Activated T-helper 2 cell treated with anti-CD3 and anti-CD28 coated beads, Interferon-gamma antibody, Interleukin-2, Interleukin-4, amounts not matched to agents 10 μg/mL and 5 μg/mL and 100 μg/mL, durations not matched to agents 14 hours and 24 hours and 36 hours (primary cell): Measurements from ENCODE around the gene MAF. TPM values are rescaled to one million over a fixed set of nuclear protein-coding genes. Genes with fewer than 3 reads are reported as not detected.

Experiments
- DNase-seq: peaks from one replicate; pipeline ENCODE4 v3.0.0; 2021; ENCODE audit warnings: low spot score
- H3K27ac Mint-ChIP-seq: one replicate; pipeline ENCODE4 v1.8.0; 2021; ENCODE audit warnings: mixed read lengths
- H3K27me3 Mint-ChIP-seq: one replicate; pipeline ENCODE4 v1.8.0; 2021; ENCODE audit warnings: low read depth, mixed read lengths
- H3K36me3 Mint-ChIP-seq: one replicate; pipeline ENCODE4 v1.8.0; 2021; ENCODE audit warnings: low read depth, mixed read lengths
- H3K4me1 Mint-ChIP-seq: one replicate; pipeline ENCODE4 v1.8.0; 2021; ENCODE audit warnings: low read depth, mixed read lengths
- H3K4me3 Mint-ChIP-seq: one replicate; pipeline ENCODE4 v1.8.0; 2021; ENCODE audit warnings: low read depth, mild to moderate bottlenecking, moderate library complexity, mixed read lengths
- H3K9me3 Mint-ChIP-seq: one replicate; pipeline ENCODE4 v1.8.0; 2021; ENCODE audit warnings: mixed read lengths
- intact Hi-C: fragments of 100-400 bp; cut with micrococcal nuclease; formaldehyde crosslinking; loops from one replicate; pipeline ENCODE4 v1.15.1; 2023
- total RNA-seq: library from RNA; stranded (reverse); gene quantifications from 2 replicates; pipeline ENCODE4 v1.2.3, GENCODE V29; 2022

Gene MAF
- total RNA-seq = 73.6 and 74.2 TPM in 2 replicates

GRCh38 chr16:79600638-79601091, at the start of gene MAF:
Gene MAF, minus strand, starts transcription at chr16:79600737. Its CDS starts 835 bp downstream, at chr16:79599902.
- H3K27ac Mint-ChIP-seq = peak within 1 kb of the TSS; percentile 96
- H3K4me3 Mint-ChIP-seq = peak within 1 kb of the TSS; percentile 96
- H3K4me1 Mint-ChIP-seq = peaks cover 47% of the 10 kb centered on the region
- peaks cover 3% of the 10 kb centered on the region for H3K27me3 Mint-ChIP-seq
- peak; percentile 89 for DNase-seq
- H3K9me3 Mint-ChIP-seq = no peaks in the 10 kb centered on the region
- intact Hi-C loops = loop anchor here (1.0 to 10.0 kb wide), 10 partner anchors 117 to 1098 kb away; no protein-coding TSS in a partner anchor
- H3K36me3 Mint-ChIP-seq = peaks cover 31% of the 10 kb centered on the region

- no peak for DNase-seq
- Mint-ChIP-seq H3K9me3 (no peaks in the 10 kb centered on the region), H3K27me3 (peaks cover 20% of the 10 kb centered on the region), H3K4me3 (no peak overlapping the region), H3K4me1 (no peaks in the 10 kb centered on the region), H3K27ac (no peak overlapping the region), H3K36me3 (no peaks in the 10 kb centered on the region)
- intact Hi-C loops = no loop called here
Observed at GRCh38 chr16:79648826-79649225, 48.3 kb upstream of the MAF start.

- intact Hi-C loops = no loop called here
- no peak overlapping the region for H3K27ac Mint-ChIP-seq
- H3K4me1 Mint-ChIP-seq = peaks cover 4% of the 10 kb centered on the region
- no peaks in the 10 kb centered on the region for H3K9me3 Mint-ChIP-seq
- DNase-seq = no peak
- H3K4me3 Mint-ChIP-seq = no peak overlapping the region
- no peaks in the 10 kb centered on the region for H3K36me3 Mint-ChIP-seq
- peaks cover 25% of the 10 kb centered on the region for H3K27me3 Mint-ChIP-seq
Observed at GRCh38 chr16:79647586-79647985, 47.0 kb upstream of the MAF start.

GRCh38 chr16:79645701-79646100, 45.2 kb upstream of the MAF start:
- Mint-ChIP-seq H3K36me3 (peaks cover 3% of the 10 kb centered on the region), H3K4me1 (peaks cover 16% of the 10 kb centered on the region), H3K27me3 (peaks cover 25% of the 10 kb centered on the region), H3K27ac (no peak overlapping the region), H3K9me3 (no peaks in the 10 kb centered on the region), H3K4me3 (no peak overlapping the region)
- no peak for DNase-seq
- intact Hi-C loops = no loop called here

GRCh38 chr16:79644971-79645667, 44.6 kb upstream of the MAF start:
- H3K27me3 Mint-ChIP-seq = peaks cover 25% of the 10 kb centered on the region
- H3K4me1 Mint-ChIP-seq = peaks cover 20% of the 10 kb centered on the region
- no peaks in the 10 kb centered on the region for H3K9me3 Mint-ChIP-seq
- intact Hi-C loops = no loop called here
- H3K36me3 Mint-ChIP-seq = peaks cover 3% of the 10 kb centered on the region
- no peak for DNase-seq
- H3K4me3 Mint-ChIP-seq = no peak overlapping the region
- H3K27ac Mint-ChIP-seq = no peak overlapping the region

- no peak for DNase-seq
- H3K36me3 Mint-ChIP-seq = peaks cover 3% of the 10 kb centered on the region
- no peak overlapping the region for H3K27ac Mint-ChIP-seq
- peaks cover 17% of the 10 kb centered on the region for H3K27me3 Mint-ChIP-seq
- intact Hi-C loops = no loop called here
- peaks cover 36% of the 10 kb centered on the region for H3K4me1 Mint-ChIP-seq
- H3K9me3 Mint-ChIP-seq = no peaks in the 10 kb centered on the region
- no peak overlapping the region for H3K4me3 Mint-ChIP-seq
Observed at GRCh38 chr16:79642652-79643051, 42.1 kb upstream of the MAF start.

- Mint-ChIP-seq H3K4me3 (no peak overlapping the region), H3K4me1 (peaks cover 36% of the 10 kb centered on the region), H3K27me3 (peaks cover 8% of the 10 kb centered on the region), H3K27ac (peak overlapping the region; percentile 55), H3K36me3 (peaks cover 3% of the 10 kb centered on the region), H3K9me3 (no peaks in the 10 kb centered on the region)
- intact Hi-C loops = no loop called here
- DNase-seq = peak; percentile 22
Observed at GRCh38 chr16:79640513-79641360, 40.2 kb upstream of the MAF start.

- Mint-ChIP-seq H3K27ac (peak overlapping the region; percentile 18), H3K9me3 (no peaks in the 10 kb centered on the region), H3K4me3 (no peak overlapping the region), H3K36me3 (peaks cover 3% of the 10 kb centered on the region), H3K4me1 (peaks cover 36% of the 10 kb centered on the region), H3K27me3 (peaks cover 6% of the 10 kb centered on the region)
- intact Hi-C loops = no loop called here
- no peak for DNase-seq
Observed at GRCh38 chr16:79639576-79640311, 39.2 kb upstream of the MAF start.

DNA sequence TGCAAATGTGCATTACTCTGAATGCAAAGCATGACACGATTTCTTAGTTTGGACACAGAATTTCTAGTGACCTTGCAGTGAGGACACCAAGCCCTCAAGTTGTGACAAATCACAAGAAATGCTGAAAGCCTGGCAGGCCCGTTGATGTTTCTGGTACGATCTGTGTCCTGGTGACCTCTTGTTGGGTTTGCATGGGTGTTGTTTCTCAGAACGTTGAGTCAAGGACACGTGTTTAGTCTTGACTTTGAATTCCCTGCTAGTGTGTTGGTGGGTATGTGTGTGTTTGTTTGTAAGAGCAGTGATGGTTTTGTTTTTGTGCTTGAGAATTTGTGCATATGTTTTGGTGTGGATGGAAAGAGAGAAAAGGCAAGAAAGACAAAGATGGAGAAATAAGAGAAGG, 37.8 kb upstream of the MAF start:
- DNase-seq = no peak

DNA sequence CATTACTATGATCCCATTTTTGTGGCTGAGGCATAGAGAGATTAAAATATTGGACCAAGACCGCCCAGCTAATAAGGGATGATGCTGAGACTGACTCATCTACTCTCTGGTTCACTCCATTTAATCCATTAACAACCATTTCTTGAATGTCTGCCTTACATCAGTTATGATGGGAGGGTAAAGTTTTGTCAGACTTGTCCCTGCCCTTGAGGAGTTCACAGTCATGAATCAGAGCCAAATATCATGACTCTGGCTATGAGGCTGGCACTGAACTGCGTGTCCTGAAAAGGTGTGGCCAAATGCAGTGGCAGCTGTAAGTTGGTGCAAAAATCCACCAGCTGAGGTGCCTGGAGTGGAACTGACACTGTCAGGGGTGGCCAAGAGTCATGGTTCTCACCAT, 35.0 kb upstream of the MAF start:
- intact Hi-C loops = no loop called here
- H3K27me3 Mint-ChIP-seq = peaks cover 3% of the 10 kb centered on the region
- no peak for DNase-seq
- peaks cover 35% of the 10 kb centered on the region for H3K4me1 Mint-ChIP-seq
- no peak overlapping the region for H3K27ac Mint-ChIP-seq
- no peak overlapping the region for H3K4me3 Mint-ChIP-seq
- H3K36me3 Mint-ChIP-seq = no peaks in the 10 kb centered on the region
- no peaks in the 10 kb centered on the region for H3K9me3 Mint-ChIP-seq

More for the DNA sequence above, 37.8 kb upstream of the MAF start:
- peaks cover 3% of the 10 kb centered on the region for H3K36me3 Mint-ChIP-seq
- intact Hi-C loops = no loop called here
- H3K4me1 Mint-ChIP-seq = peaks cover 36% of the 10 kb centered on the region
- H3K27ac Mint-ChIP-seq = peak overlapping the region; percentile 4
- H3K27me3 Mint-ChIP-seq = peaks cover 3% of the 10 kb centered on the region
- no peaks in the 10 kb centered on the region for H3K9me3 Mint-ChIP-seq
- no peak overlapping the region for H3K4me3 Mint-ChIP-seq

GRCh38 chr16:79634298-79634697, 33.8 kb upstream of the MAF start:
- Mint-ChIP-seq H3K36me3 (no peaks in the 10 kb centered on the region), H3K27me3 (peaks cover 3% of the 10 kb centered on the region), H3K4me3 (no peak overlapping the region), H3K27ac (no peak overlapping the region), H3K4me1 (peaks cover 37% of the 10 kb centered on the region), H3K9me3 (peaks cover 11% of the 10 kb centered on the region)
- DNase-seq = no peak
- intact Hi-C loops = no loop called here

DNA sequence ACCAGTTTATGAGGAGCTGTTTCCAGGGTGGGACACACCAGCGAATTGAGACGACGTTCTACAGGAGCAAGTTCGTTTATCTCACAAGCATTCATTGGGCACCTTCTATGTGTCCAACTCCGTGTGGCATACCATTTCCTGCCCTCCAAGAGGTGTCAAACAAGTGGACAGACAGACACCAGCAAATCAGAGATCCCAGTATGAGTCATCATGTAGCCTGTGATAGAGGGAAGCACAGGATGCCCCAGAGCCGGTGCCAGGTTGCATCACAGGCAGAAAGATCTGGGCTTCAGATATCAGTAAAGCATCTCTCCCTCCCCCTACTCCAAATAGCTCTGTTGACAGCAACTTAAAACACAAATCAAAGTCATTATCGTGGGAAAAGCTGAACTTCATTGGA, 31.8 kb upstream of the MAF start:
- peaks cover 2% of the 10 kb centered on the region for H3K36me3 Mint-ChIP-seq
- no peak overlapping the region for H3K27ac Mint-ChIP-seq
- H3K27me3 Mint-ChIP-seq = peaks cover 3% of the 10 kb centered on the region
- intact Hi-C loops = no loop called here
- peaks cover 12% of the 10 kb centered on the region for H3K9me3 Mint-ChIP-seq
- H3K4me1 Mint-ChIP-seq = peaks cover 42% of the 10 kb centered on the region
- no peak overlapping the region for H3K4me3 Mint-ChIP-seq
- DNase-seq = no peak
